Fibroblast of skin of left biceps (primary cell): ENCODE results near the gene PAPPA2.
A peak's percentile ranks its signal among the peaks of the same experiment; 100 is the strongest.

Experiments
- DNase-seq, 2 experiments: peaks; one replicate each; pipeline ENCODE4 v3.0.0-alpha.2; 2013; ENCODE audit warnings: low read depth in 2 of 2

PAPPA2 gene

GRCh38 chr1:176854758-176855745 is 392.1 kb downstream of the PAPPA2 start:
- no peak for DNase-seq

DNA sequence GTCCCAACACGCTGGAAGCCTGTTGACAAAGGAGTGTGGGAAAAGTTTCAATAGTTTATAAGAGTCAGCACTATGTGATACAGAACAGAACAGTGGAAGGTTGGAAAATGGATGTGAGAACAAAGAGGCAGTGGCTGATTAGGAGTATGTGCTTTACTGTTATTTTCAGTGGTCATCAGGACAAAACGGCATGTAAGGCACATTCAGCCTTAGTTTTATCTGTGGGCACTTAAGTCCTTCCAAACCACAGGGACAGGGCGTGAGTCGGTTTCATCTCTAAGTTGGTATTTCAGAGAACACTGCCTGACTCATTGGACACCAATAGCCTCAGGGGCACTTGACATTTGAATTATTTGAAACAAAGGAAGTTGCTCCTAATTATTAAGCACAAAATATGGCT is 394.7 kb downstream of the PAPPA2 start:
- DNase-seq = no peak

DNA sequence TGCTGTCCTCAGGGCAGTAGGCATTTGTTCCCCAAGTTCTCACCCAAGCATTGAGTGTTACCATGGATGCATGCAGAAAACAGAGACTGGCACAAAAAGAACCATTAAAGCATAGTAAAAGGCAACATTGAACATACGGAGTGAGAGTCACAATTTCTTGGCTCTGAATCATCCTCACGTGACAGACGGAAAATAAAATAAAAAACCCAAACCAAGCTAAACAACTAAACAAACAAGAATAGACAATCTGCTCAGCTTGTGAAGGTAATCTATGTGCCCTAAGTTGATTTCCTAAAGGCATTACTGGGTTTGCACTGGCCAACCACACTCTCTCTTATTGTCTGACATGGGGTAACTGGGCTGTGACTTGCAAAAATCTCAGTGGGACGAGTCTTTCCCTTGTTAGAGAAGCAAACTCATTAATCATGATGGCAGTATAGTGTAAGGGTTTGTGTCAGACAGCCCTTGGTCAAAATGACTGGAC is 395.5 kb downstream of the PAPPA2 start:
- no peak for DNase-seq

DNA sequence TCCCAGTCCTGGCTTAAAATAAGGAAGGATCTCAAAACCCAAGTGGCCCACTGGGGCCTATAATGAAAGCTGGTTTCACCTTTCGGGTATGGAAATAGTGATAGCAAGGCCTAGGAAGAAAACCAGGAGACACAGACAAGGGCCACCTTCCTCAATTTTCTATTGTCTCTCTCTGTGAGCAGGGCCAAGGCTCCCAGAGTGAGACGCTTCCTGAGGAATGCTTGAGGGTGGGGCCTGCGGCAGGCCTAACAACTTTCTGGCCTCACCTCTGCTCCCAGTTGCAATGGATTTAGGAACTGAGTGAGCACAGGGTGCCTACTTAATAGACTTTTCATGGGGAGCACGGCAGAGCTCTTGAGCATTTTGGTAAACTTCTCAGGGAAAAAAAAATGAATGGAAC is 400.6 kb downstream of the PAPPA2 start:
- no peak for DNase-seq

- DNase-seq = no peak
Observed at GRCh38 chr1:176864211-176864610, 401.2 kb downstream of the PAPPA2 start.

GRCh38 chr1:176866011-176866714 is 403.2 kb downstream of the PAPPA2 start:
- no peak for DNase-seq

GRCh38 chr1:176869577-176869976 is 406.6 kb downstream of the PAPPA2 start:
- DNase-seq = no peak

DNA sequence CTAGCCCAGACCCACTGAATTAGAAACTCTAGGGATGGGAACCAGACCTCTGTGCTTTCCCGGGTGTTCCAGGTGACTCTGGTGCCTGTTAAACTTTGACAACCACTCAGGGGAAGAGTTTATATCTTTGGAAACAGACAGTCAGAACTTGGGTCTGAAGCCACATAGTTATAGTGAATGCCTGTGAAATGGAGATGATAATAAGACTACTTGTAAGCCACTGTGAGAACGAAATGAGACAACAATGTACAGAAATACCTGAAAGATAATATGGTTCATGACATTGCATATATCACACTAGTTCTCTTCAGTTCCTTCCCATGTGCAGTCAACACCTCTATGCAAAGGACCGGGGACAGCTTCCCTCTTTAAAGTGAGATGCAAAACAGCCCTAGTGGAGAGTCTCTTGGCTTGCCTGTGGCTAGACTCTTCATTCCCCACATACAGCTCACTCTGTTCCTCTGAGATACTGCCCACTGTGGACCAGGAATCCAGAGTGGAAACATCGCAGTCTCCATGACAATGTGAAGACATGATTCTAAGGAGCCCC is 414.1 kb downstream of the PAPPA2 start:
- no peak for DNase-seq

GRCh38 chr1:176877557-176877956 is 414.6 kb downstream of the PAPPA2 start:
- DNase-seq = no peak

DNA sequence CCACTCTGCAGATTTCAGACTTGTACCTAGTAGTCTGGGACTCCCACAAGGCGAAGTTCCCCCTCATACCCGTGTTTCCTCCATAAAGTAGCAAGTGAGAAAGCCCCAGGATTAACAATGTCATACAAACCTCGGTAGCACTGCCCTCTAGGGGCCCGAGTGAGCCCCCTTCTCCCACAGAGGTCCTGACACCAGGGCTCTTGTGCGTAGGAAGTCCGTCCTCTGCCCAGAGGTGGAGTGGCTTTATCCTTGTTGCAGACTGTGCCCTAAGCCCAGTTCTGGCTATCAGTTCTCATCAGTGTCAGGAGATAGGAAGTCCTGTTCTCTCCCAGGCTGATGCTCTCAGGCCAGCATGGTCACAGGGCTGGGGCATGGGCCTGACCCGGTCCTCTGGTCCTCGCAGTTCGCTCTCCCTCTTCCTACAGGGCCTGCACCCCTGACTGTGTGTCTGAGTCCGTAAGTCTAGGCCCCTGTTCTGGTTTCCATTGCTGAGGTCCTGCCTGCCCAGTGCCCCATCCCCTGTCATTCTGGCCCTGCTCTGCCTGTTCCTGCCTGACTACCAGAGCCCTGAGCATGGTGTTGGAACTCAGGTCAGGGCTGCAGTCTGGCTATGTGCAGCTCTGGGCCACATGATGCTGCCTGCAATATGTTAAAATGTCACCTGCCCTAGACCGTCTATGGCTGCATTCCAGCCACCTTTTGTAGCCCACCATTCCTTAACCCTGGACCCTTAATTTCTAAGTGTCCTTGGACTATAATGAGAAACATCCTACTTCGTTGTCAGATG is 416.0 kb downstream of the PAPPA2 start:
- no peak for DNase-seq

GRCh38 chr1:176879784-176880620 is 417.0 kb downstream of the PAPPA2 start:
- no peak for DNase-seq

- DNase-seq = peak; percentile 29 to 43
Observed at GRCh38 chr1:176880955-176881595, 418.1 kb downstream of the PAPPA2 start.

DNA sequence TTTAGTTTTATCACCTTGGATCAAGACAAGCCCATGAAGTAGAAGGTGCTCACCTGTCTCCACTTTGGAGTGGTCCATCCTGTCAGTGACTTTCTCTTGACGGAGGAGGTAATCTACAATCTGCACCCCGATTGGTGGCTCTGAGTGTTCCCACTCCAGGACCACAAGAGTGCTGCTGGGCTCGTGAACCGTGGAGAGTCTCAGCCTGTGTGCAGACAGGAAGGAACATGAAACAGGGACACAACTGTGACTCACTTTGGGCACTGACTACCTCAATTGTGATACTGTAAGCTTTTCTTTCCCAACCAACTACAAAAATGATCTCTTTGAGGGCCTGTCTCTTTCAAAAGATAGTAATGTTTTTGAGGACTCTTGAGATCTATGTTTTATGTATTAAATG is 421.3 kb downstream of the PAPPA2 start:
- no peak for DNase-seq

DNA sequence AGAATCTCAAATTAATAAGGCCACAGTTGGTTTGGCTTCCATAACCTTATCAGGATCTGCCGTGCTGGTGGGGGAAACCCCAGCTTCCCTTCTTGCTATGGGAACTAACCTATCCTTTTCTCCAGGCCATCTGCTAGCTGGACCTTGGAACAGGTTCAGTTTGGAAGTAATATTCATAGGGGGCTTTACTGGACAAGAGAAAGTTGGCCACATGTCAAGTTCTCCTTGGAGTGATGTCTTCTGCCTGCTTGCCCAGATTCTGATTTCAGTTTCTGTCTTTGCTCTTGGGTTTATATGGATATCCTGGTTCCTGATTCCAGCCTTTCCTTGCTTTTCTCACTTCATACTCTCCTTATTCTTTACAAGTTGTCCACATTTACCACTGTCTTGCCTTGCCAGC is 421.9 kb downstream of the PAPPA2 start:
- no peak for DNase-seq

- no peak for DNase-seq
Observed at GRCh38 chr1:176885341-176885740, 422.4 kb downstream of the PAPPA2 start.

- peak; percentile 73 to 78 for DNase-seq
Observed at GRCh38 chr1:176885751-176886150, 422.8 kb downstream of the PAPPA2 start.

DNA sequence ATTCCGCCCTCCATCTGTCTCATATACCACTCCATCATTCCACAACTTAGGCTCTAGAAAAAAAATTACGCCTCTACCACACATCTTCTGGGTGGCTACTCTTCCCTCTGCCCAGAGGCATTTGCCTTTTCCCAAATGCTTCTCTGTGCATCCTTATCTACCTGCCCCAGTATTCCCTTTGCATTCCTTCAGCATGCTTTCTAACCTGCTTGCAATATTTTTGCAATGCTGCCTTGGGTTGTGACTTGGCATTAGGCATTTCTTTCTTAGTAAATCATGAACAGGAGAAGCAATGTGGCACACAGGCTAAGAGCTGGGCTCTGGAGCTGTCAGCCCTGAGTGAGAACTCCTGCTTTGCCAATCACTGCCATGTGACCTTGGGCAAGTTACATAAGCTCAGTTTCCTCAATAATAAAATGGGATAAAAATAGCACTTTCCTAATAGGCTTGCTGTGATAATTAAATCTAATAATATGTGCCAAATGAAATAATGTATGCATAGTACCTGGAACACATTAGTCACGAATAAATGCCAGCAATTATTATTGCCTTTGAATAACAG is 425.6 kb downstream of the PAPPA2 start:
- no peak for DNase-seq

GRCh38 chr1:176893625-176894352 is 430.8 kb downstream of the PAPPA2 start:
- DNase-seq = no peak

- DNase-seq = no peak
Observed at GRCh38 chr1:176894450-176894849, 431.5 kb downstream of the PAPPA2 start.
